ENCODE data around the gene PTPRB.

PTPRB gene

GRCh38 chr12:70643939-70644338 is 6.7 kb upstream of the PTPRB start:
- no peak for DNase-seq (ENCODE audit: low spot score)

GRCh38 chr12:70641691-70642090 is 4.5 kb upstream of the PTPRB start:
- no peak for DNase-seq (ENCODE audit: low spot score)

- no peak for DNase-seq (ENCODE audit: low spot score)
Measured at GRCh38 chr12:70640901-70641300, 3.7 kb upstream of the PTPRB start.

- DNase-seq (ENCODE audit: low spot score), result no peak
Measured at GRCh38 chr12:70639535-70639934, 2.3 kb upstream of the PTPRB start.

- no peak for DNase-seq (ENCODE audit: low spot score)
Measured at GRCh38 chr12:70638639-70639360, 1.6 kb upstream of the PTPRB start.

GRCh38 chr12:70635755-70636154 is 1.5 kb downstream of the PTPRB start:
- DNase-seq (ENCODE audit: low spot score), result no peak

- no peak for DNase-seq (ENCODE audit: low spot score)
Measured at GRCh38 chr12:70628701-70629480, 8.3 kb downstream of the PTPRB start.

- DNase-seq (ENCODE audit: low spot score), result no peak
Measured at GRCh38 chr12:70627677-70628076, 9.6 kb downstream of the PTPRB start.

GRCh38 chr12:70626180-70626579 is 11.0 kb downstream of the PTPRB start:
- no peak for DNase-seq (ENCODE audit: low spot score)

- no peak for DNase-seq (ENCODE audit: low spot score)
Measured at GRCh38 chr12:70619471-70620152, 17.6 kb downstream of the PTPRB start.

GRCh38 chr12:70618371-70618770 is 18.9 kb downstream of the PTPRB start:
- no peak for DNase-seq (ENCODE audit: low spot score)

- DNase-seq (ENCODE audit: low spot score), result no peak
Measured at GRCh38 chr12:70617450-70617849, 19.8 kb downstream of the PTPRB start.

GRCh38 chr12:70615174-70615866 is 21.9 kb downstream of the PTPRB start:
- no peak for DNase-seq (ENCODE audit: low spot score)

GRCh38 chr12:70609739-70610491 is 27.3 kb downstream of the PTPRB start:
- no peak for DNase-seq (ENCODE audit: low spot score)

- DNase-seq (ENCODE audit: low spot score), result no peak
Measured at GRCh38 chr12:70609203-70609602, 28.0 kb downstream of the PTPRB start.

GRCh38 chr12:70608184-70608583 is 29.0 kb downstream of the PTPRB start:
- no peak for DNase-seq (ENCODE audit: low spot score)

- no peak for DNase-seq (ENCODE audit: low spot score)
Measured at GRCh38 chr12:70607107-70607506, 30.1 kb downstream of the PTPRB start.

- no peak for DNase-seq (ENCODE audit: low spot score)
Measured at GRCh38 chr12:70605976-70606375, 31.3 kb downstream of the PTPRB start.

GRCh38 chr12:70604662-70605061 is 32.6 kb downstream of the PTPRB start:
- DNase-seq (ENCODE audit: low spot score), result no peak

GRCh38 chr12:70603044-70603443 is 34.2 kb downstream of the PTPRB start:
- no peak for DNase-seq (ENCODE audit: low spot score)

GRCh38 chr12:70598467-70599193 is 38.6 kb downstream of the PTPRB start:
- peak; percentile 76 for DNase-seq (ENCODE audit: low spot score)

Measured in globus pallidus (tissue), 1 donor.